HCT116 (cell line): ENCODE data around the gene OSTF1. TPM values are rescaled to one million over a fixed set of nuclear protein-coding genes. Genes with fewer than 3 reads are reported as not detected.

ENCODE experiments used
- ATAC-seq: fragments of 200-7000 bp; cut with Tn5 transposase; 2 replicates; pipeline ENCODE4 v1.9.1; 2020; ENCODE audit warnings: mild to moderate bottlenecking, moderate library complexity
- BruUV-seq: library from RNA; stranded (reverse); fragments of 400-500 nt; replicated peaks from 2 replicates; lab custom pipeline; 2021; lab: Mats Ljungman, UMichigan
- CTCF ChIA-PET: fragments of 300-600 bp; sonication (Branson Sonifier 250); formaldehyde crosslinking; loops from one replicate; lab custom pipeline; 2021; ENCODE audit warnings: antibody characterized with exemption; lab: Charles Lee
- POLR2A ChIA-PET: fragments of 300-600, 350-600 bp; sonication (Branson Sonifier 250); formaldehyde crosslinking; loops from one replicate; lab custom pipeline; 2021; ENCODE audit warnings: antibody characterized with exemption; lab: Charles Lee
- RAD21 ChIA-PET, 2 experiments: fragments of 300-600 bp; sonication (Branson Sonifier 250); formaldehyde crosslinking; loops; one replicate each; lab custom pipeline; 2023; ENCODE audit warnings: low total read pairs in 2 of 2; ENCODE audit not compliant: uncharacterized antibody in 2 of 2, unreplicated experiment in 2 of 2, low non-redundant PET in 1 of 2; lab: Charles Lee
- DNase-seq: peaks from one replicate; pipeline ENCODE4 v3.0.0-alpha.2; 2010; ENCODE audit warnings: low read depth, low spot score
- H2AFZ ChIP-seq: fragments of 200-600 bp; shearing (Covaris generic), sonication (generic); 2 replicates; pipeline ENCODE4 v1.6.1; 2017; ENCODE audit warnings: low read depth, mixed run types, mixed read lengths, antibody characterized with exemption, low read length; ENCODE audit not compliant: poor library complexity, severe bottlenecking
- H3K27ac ChIP-seq: 2 replicates; pipeline ENCODE4 v1.5.1; 2012; ENCODE audit warnings: low read depth, low read length
- H3K27me3 ChIP-seq: fragments of 200-600 bp; sonication (generic); 2 replicates; pipeline ENCODE4 v1.6.1; 2016; ENCODE audit warnings: mixed run types, low read length, mixed read lengths; ENCODE audit not compliant: insufficient read depth
- H3K36me3 ChIP-seq, 2 experiments: fragments of 200-500 bp in 1 of 2; fragments of 200-600 bp in 1 of 2; sonication (Bioruptor generic) in 1 of 2; sonication (generic) in 1 of 2; 2 replicates each; pipeline versions ENCODE4 v1.5.1 to v1.6.1; 2014 to 2016; ENCODE audit warnings: low read length in 2 of 2, inconsistent platforms in 1 of 2, mixed read lengths in 1 of 2, mixed run types in 1 of 2; ENCODE audit not compliant: insufficient read depth in 2 of 2, control insufficient read depth in 1 of 2
- H3K4me1 ChIP-seq, 2 experiments: fragments of 200-600 bp in 1 of 2; sonication (generic) in 1 of 2; 2 replicates each; pipeline versions ENCODE4 v1.5.1 to v1.6.1; 2012 to 2017; ENCODE audit warnings: low read length in 2 of 2, inconsistent platforms in 1 of 2, mild to moderate bottlenecking in 1 of 2, mixed read lengths in 1 of 2, mixed run types in 1 of 2, moderate library complexity in 1 of 2; ENCODE audit not compliant: insufficient read depth in 2 of 2, control insufficient read depth in 1 of 2
- H3K4me2 ChIP-seq: fragments of 200-600 bp; sonication (generic); 2 replicates; pipeline ENCODE4 v1.6.1; 2017; ENCODE audit warnings: mixed run types, low read length, mixed read lengths
- H3K4me3 ChIP-seq, 2 experiments: fragments of 200-600 bp in 1 of 2; sonication (generic) in 1 of 2; replicated peaks in 1 of 2; 2 replicates each; pipeline ENCODE4 v1.5.1; 2011 to 2016; ENCODE audit warnings: low read length in 2 of 2, control low read depth in 1 of 2, low read depth in 1 of 2, mild to moderate bottlenecking in 1 of 2, mixed read lengths in 1 of 2, mixed run types in 1 of 2
- H3K79me2 ChIP-seq: fragments of 200-600 bp; sonication (generic); 2 replicates; pipeline ENCODE4 v1.6.1; 2017; ENCODE audit warnings: mild to moderate bottlenecking, mixed run types, low read length, moderate library complexity, mixed read lengths; ENCODE audit not compliant: insufficient read depth
- H3K9ac ChIP-seq: fragments of 200-600 bp; sonication (generic); 2 replicates; pipeline ENCODE4 v1.6.1; 2016; ENCODE audit warnings: low read length, mixed read lengths
- H3K9me2 ChIP-seq: fragments of 200-600 bp; sonication (generic), shearing (Covaris generic); 2 replicates; pipeline ENCODE4 v1.6.1; 2017; ENCODE audit warnings: mixed run types, mild to moderate bottlenecking, moderate library complexity; ENCODE audit not compliant: insufficient read depth
- H3K9me3 ChIP-seq, 2 experiments: fragments of 200-500 bp in 1 of 2; fragments of 200-600 bp in 1 of 2; sonication (Bioruptor generic) in 1 of 2; sonication (generic) in 1 of 2; 2 replicates each; pipeline ENCODE4 v1.6.1; 2014 to 2017; ENCODE audit warnings: low read length in 2 of 2, mixed read lengths in 2 of 2, inconsistent platforms in 1 of 2, low read depth in 1 of 2, mild to moderate bottlenecking in 1 of 2, mixed run types in 1 of 2, moderate library complexity in 1 of 2; ENCODE audit not compliant: control insufficient read depth in 1 of 2, insufficient read depth in 1 of 2
- H4K20me1 ChIP-seq: fragments of 200-600 bp; sonication (generic), shearing (Covaris generic); 2 replicates; pipeline ENCODE4 v1.6.1; 2017; ENCODE audit warnings: mixed run types, mild to moderate bottlenecking, moderate library complexity; ENCODE audit not compliant: insufficient read depth
- CBX3 ChIP-seq: IDR thresholded peaks from 2 replicates; pipeline ENCODE4 v1.6.1; 2012; ENCODE audit warnings: low read depth
- CTCF ChIP-seq, 3 experiments: fragments of 200-600 bp in 1 of 3; sonication (generic) in 1 of 3; IDR thresholded peaks in 2 of 3; conservative IDR thresholded peaks in 1 of 3; 2 replicates each; pipeline ENCODE4 v1.5.1; 2012 to 2017; ENCODE audit warnings: low read depth in 2 of 3, low read length in 2 of 3, antibody characterized with exemption in 1 of 3, borderline replicate concordance in 1 of 3, control low read depth in 1 of 3, mild to moderate bottlenecking in 1 of 3, mixed read lengths in 1 of 3, mixed run types in 1 of 3, moderate library complexity in 1 of 3; ENCODE audit not compliant: insufficient read depth in 1 of 3
- POLR2A ChIP-seq: IDR thresholded peaks from 2 replicates; pipeline ENCODE4 v1.7.0; 2011; ENCODE audit warnings: borderline replicate concordance; ENCODE audit not compliant: insufficient read depth, insufficient read length; ENCODE audit errors: extremely low read depth
- POLR2AphosphoS5 ChIP-seq: IDR thresholded peaks from 2 replicates; pipeline ENCODE4 v1.6.1; 2011; ENCODE audit warnings: mild to moderate bottlenecking, low read depth, low read length, moderate library complexity
- RAD21 ChIP-seq: IDR thresholded peaks from 2 replicates; pipeline ENCODE4 v1.6.1; 2012; ENCODE audit warnings: low read depth, mild to moderate bottlenecking
- SIN3A ChIP-seq: IDR thresholded peaks from 2 replicates; pipeline ENCODE4 v1.6.1; 2012; ENCODE audit warnings: low read depth
- TCF7L2 ChIP-seq: IDR thresholded peaks from 2 replicates; pipeline ENCODE4 v1.7.0; 2011; ENCODE audit warnings: borderline replicate concordance, inconsistent platforms; ENCODE audit not compliant: insufficient read depth, insufficient read length; ENCODE audit errors: extremely low read depth
- YY1 ChIP-seq: IDR thresholded peaks from 2 replicates; pipeline ENCODE4 v1.6.1; 2011; ENCODE audit warnings: low read length, low read depth, moderate library complexity, mild to moderate bottlenecking; ENCODE audit not compliant: insufficient replicate concordance; ENCODE audit errors: extremely low read depth
- ZBTB33 ChIP-seq: IDR thresholded peaks from 2 replicates; pipeline ENCODE4 v1.6.1; 2011; ENCODE audit warnings: mild to moderate bottlenecking, low read length, moderate library complexity; ENCODE audit not compliant: insufficient replicate concordance; ENCODE audit errors: extremely low read depth
- ZNF274 ChIP-seq: fragments of 200-500 bp; sonication (Bioruptor generic); IDR thresholded peaks from 2 replicates; pipeline ENCODE4 v1.6.1; 2014; ENCODE audit warnings: mild to moderate bottlenecking, low read depth, low read length, inconsistent platforms
- intact Hi-C: fragments of 100-400 bp; cut with micrococcal nuclease; formaldehyde crosslinking; loops from 2 replicates; pipeline ENCODE4 v1.10.0; 2022
- total RNA-seq: library from RNA; stranded (reverse); gene quantifications from one replicate; pipeline ENCODE4 v1.2.1, GENCODE V29; 2021; ENCODE audit not compliant: unreplicated experiment

OSTF1 gene
- total RNA-seq, 1 experiment from 2014 or later, result 20.7 TPM

- Histone ChIP-seq H4K20me1 (no peaks in the 10 kb centered on the region), H3K9me3 (no peaks in the 10 kb centered on the region), H3K27me3 (no peaks in the 10 kb centered on the region), H3K79me2 (no peaks in the 10 kb centered on the region), H3K36me3 (no peaks in the 10 kb centered on the region), H3K4me1 (peaks cover 0 to 3% of the 10 kb centered on the region in 2 experiments; a peak in 2 of 4 replicates), H3K4me2 (no peak overlapping the region), H3K9me2 (no peaks in the 10 kb centered on the region; the same call in 1 of the 2 replicates), H2AFZ (no peak overlapping the region), H3K27ac (no peak overlapping the region), H3K9ac (no peak overlapping the region), H3K4me3 (no peak overlapping the region)
- RAD21 ChIA-PET, result no interaction called here
- POLR2A ChIA-PET, result no interaction called here
- BruUV-seq, result no TSS peak
- CTCF ChIA-PET, result no interaction called here
- no peak for TF ChIP-seq CBX3
- TF ChIP-seq YY1, result no peak
- TF ChIP-seq TCF7L2, result no peak
- TF ChIP-seq CTCF (IDR thresholded peaks at IDR 0.05 in 2 of 3, conservative IDR thresholded peaks at IDR 0.05 in 1 of 3; ENCODE audit: borderline replicate concordance in 1 of 3, insufficient read depth in 1 of 3, low read depth in 2 of 3, low read length in 2 of 3), result no peak
- TF ChIP-seq ZBTB33, result no peak
- TF ChIP-seq ZNF274, result no peak
- TF ChIP-seq SIN3A, result no peak
- TF ChIP-seq RAD21, result no peak
- TF ChIP-seq POLR2A, result no peak
- TF ChIP-seq POLR2AphosphoS5, result no peak
- intact Hi-C loops, result no loop called here
- DNase-seq (no peak), ATAC-seq (no peak)
Measured at GRCh38 chr9:75116306-75116705, 28.0 kb downstream of the OSTF1 start.
